ENCODE data around the gene OTUD1. TPM values are rescaled to one million over a fixed set of nuclear protein-coding genes. Genes with fewer than 3 reads are reported as not detected.

The OTUD1 gene
- total RNA-seq, 2 experiments from 2014 or later = 94.5 to 94.8 TPM

DNA sequence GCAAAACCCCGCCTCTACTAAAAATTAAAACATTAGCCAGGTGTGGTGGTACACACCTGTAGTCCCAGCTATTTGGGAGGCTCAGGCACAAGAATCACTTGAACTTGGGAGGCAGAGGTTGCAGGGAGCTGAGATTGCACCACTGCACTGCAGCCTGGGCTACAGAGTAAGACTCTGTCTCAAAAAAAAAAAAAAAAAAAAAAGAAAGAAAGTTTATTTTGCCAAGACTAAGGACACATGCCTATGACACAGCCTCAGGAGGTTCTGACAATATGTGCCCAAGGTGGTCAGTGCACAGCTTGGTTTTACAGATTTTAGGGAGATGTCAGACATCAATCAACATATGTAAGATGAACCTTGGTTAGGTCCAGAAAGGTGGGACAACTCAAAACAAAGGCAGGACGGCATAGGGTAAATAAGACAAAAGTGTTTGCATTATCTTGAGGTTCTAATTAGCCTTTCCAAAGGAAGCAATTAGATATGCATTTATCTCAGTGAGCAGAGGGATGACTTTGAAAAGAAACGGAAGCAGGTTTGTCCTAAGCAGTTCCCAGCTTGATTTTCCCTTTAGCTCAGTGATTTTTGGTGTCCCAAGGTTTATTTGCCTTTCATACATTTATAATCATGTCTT is 20.7 kb upstream of the OTUD1 start:
- H3K4me1 ChIP-seq (ENCODE audit: insufficient read depth, low read length) = no peaks in the 10 kb centered on the region
- Mint-ChIP-seq H3K27me3 (no peaks in the 10 kb centered on the region), H3K9me3 (no peaks in the 10 kb centered on the region), H3K36me3 (ENCODE audit: low read depth) (no peaks in the 10 kb centered on the region), H3K27ac (no peak overlapping the region), H3K4me1 (ENCODE audit: low read depth) (no peaks in the 10 kb centered on the region), H3K4me3 (no peak overlapping the region)
- no peaks in the 10 kb centered on the region for H3K36me3 ChIP-seq (ENCODE audit: insufficient read depth, low read length)
- H3K9me3 ChIP-seq (ENCODE audit: control insufficient read depth in 1 of 2, insufficient read depth in 1 of 2, low read length in 2 of 2) = no peaks in the 10 kb centered on the region
- ChIA-PET CTCF (no interaction called here), POLR2A (no interaction called here)
- no peak overlapping the region for H3K27ac ChIP-seq (ENCODE audit: low read depth in 1 of 2, low read length in 2 of 2)
- ATAC-seq (ENCODE audit: poor library complexity) = no peak
- no peak for TF ChIP-seq CTCF (IDR thresholded peaks at IDR 0.05)
- no peaks in the 10 kb centered on the region for H3K27me3 ChIP-seq (ENCODE audit: control insufficient read depth in 1 of 2, insufficient read depth in 2 of 2, low read length in 2 of 2)
- intact Hi-C loops (cut with DNase I, micrococcal nuclease) = no loop called here
- no peak overlapping the region for H3K4me3 ChIP-seq (ENCODE audit: low read length)
- no peak for DNase-seq

- Mint-ChIP-seq H3K4me3 (no peak overlapping the region), H3K9me3 (no peaks in the 10 kb centered on the region), H3K36me3 (ENCODE audit: low read depth) (no peaks in the 10 kb centered on the region), H3K27ac (no peak overlapping the region), H3K27me3 (no peaks in the 10 kb centered on the region), H3K4me1 (ENCODE audit: low read depth) (no peaks in the 10 kb centered on the region)
- no peak for DNase-seq
- H3K4me1 ChIP-seq (ENCODE audit: insufficient read depth, low read length) = no peaks in the 10 kb centered on the region
- POLR2A ChIA-PET = interaction anchor here (0.7 kb wide), 1 partner anchor 81 kb away, joined by 3 read pairs; no protein-coding TSS in a partner anchor
- intact Hi-C loops (cut with DNase I, micrococcal nuclease) = no loop called here
- no peak for ATAC-seq (ENCODE audit: poor library complexity)
- no peak overlapping the region for H3K4me3 ChIP-seq (ENCODE audit: low read length)
- no peak for TF ChIP-seq CTCF (IDR thresholded peaks at IDR 0.05)
- H3K9me3 ChIP-seq (ENCODE audit: control insufficient read depth in 1 of 2, insufficient read depth in 1 of 2, low read length in 2 of 2) = no peaks in the 10 kb centered on the region
- no peaks in the 10 kb centered on the region for H3K36me3 ChIP-seq (ENCODE audit: insufficient read depth, low read length)
- CTCF ChIA-PET = no interaction called here
- H3K27ac ChIP-seq (ENCODE audit: low read depth in 1 of 2, low read length in 2 of 2) = no peak overlapping the region
- H3K27me3 ChIP-seq (ENCODE audit: control insufficient read depth in 1 of 2, insufficient read depth in 2 of 2, low read length in 2 of 2) = no peaks in the 10 kb centered on the region
These were observed 19.7 kb upstream of the OTUD1 start for GRCh38 chr10:23419201-23419600.

- no peaks in the 10 kb centered on the region for H3K27me3 Mint-ChIP-seq
- H3K4me3 ChIP-seq (ENCODE audit: low read length) = no peak overlapping the region
- no peaks in the 10 kb centered on the region for H3K36me3 Mint-ChIP-seq (ENCODE audit: low read depth)
- no peak overlapping the region for H3K4me3 Mint-ChIP-seq
- H3K4me1 Mint-ChIP-seq (ENCODE audit: low read depth) = no peaks in the 10 kb centered on the region
- no peaks in the 10 kb centered on the region for H3K4me1 ChIP-seq (ENCODE audit: insufficient read depth, low read length)
- TF ChIP-seq CTCF (IDR thresholded peaks at IDR 0.05) = no peak
- ChIA-PET CTCF (interaction anchor here (0.6 to 0.7 kb wide), 2 partner anchors 11 to 616 kb away, joined by 3 to 6 read pairs; no protein-coding TSS in a partner anchor), POLR2A (interaction anchor here (0.7 to 1.1 kb wide), 3 partner anchors 20 to 1601 kb away, joined by 3 to 4 read pairs (median 3); partner anchors contain the start of gene OTUD1)
- no peaks in the 10 kb centered on the region for H3K9me3 ChIP-seq (ENCODE audit: control insufficient read depth in 1 of 2, insufficient read depth in 1 of 2, low read length in 2 of 2)
- DNase-seq = no peak
- no peak overlapping the region for H3K27ac Mint-ChIP-seq
- H3K27ac ChIP-seq (ENCODE audit: low read depth in 1 of 2, low read length in 2 of 2) = no peak overlapping the region
- H3K36me3 ChIP-seq (ENCODE audit: insufficient read depth, low read length) = no peaks in the 10 kb centered on the region
- no peaks in the 10 kb centered on the region for H3K27me3 ChIP-seq (ENCODE audit: control insufficient read depth in 1 of 2, insufficient read depth in 2 of 2, low read length in 2 of 2)
- no peaks in the 10 kb centered on the region for H3K9me3 Mint-ChIP-seq
- no peak for ATAC-seq (ENCODE audit: poor library complexity)
- intact Hi-C loops (cut with DNase I, micrococcal nuclease) = no loop called here
These were observed 19.1 kb upstream of the OTUD1 start for GRCh38 chr10:23419655-23420329.

Data from CD4-positive, alpha-beta T cell (primary cell).